Peyer's patch (tissue), 4 donors: ENCODE measurements around the gene COQ9.

Source experiments
- CTCF ChIP-seq, 6 experiments: fragments of 450-650 bp in 4 of 6; fragments of 200-600 bp in 2 of 6; sonication (generic) in 1 of 6; IDR thresholded peaks; one replicate each; pipeline ENCODE4 v1.5.1; 2017 to 2019; ENCODE audit warnings: antibody characterized with exemption in 6 of 6, mild to moderate bottlenecking in 3 of 6, moderate library complexity in 1 of 6
- POLR2A ChIP-seq, 2 donors: fragments of 450-650 bp; IDR thresholded peaks; one replicate each; pipeline ENCODE4 v1.5.1; 2017; ENCODE audit warnings: antibody characterized with exemption in 2 of 2, mild to moderate bottlenecking in 2 of 2, moderate library complexity in 2 of 2

- TF ChIP-seq CTCF (IDR thresholded peaks at IDR 0.05): no peak
- no peak for TF ChIP-seq POLR2A (IDR thresholded peaks at IDR 0.05)
These were observed 4.7 kb downstream of the COQ9 start for GRCh38 chr16:57452021-57452420.
